Left ventricle myocardium inferior (tissue), 1 donor: ENCODE measurements around the gene RNU6-9. TPM values are rescaled to one million over a fixed set of nuclear protein-coding genes. Genes with fewer than 3 reads are reported as not detected.
A peak's percentile ranks its signal among the peaks of the same experiment; 100 is the strongest.

ENCODE experiments used
- DNase-seq: peaks from one replicate; pipeline ENCODE4 v3.0.0-alpha.2; 2020
- H3K27ac ChIP-seq: fragments of 200-600 bp; replicated peaks from 2 replicates; pipeline ENCODE4 v1.8.0; 2021
- H3K27me3 ChIP-seq: fragments of 200-600 bp; 2 replicates; pipeline ENCODE4 v1.8.0; 2021; ENCODE audit warnings: low read depth
- H3K36me3 ChIP-seq: fragments of 200-600 bp; 2 replicates; pipeline ENCODE4 v1.8.0; 2021
- H3K4me1 ChIP-seq: fragments of 200-600 bp; 2 replicates; pipeline ENCODE4 v1.8.0; 2021
- H3K4me3 ChIP-seq: fragments of 200-600 bp; 2 replicates; pipeline ENCODE4 v1.8.0; 2021; ENCODE audit warnings: mild to moderate bottlenecking, moderate library complexity
- H3K9me3 ChIP-seq: fragments of 200-600 bp; replicated peaks from 2 replicates; pipeline ENCODE4 v1.8.0; 2021
- intact Hi-C: fragments of 100-400 bp; cut with micrococcal nuclease; formaldehyde crosslinking; loops from one replicate; pipeline ENCODE4 v1.11.0; 2022
- total RNA-seq: library from RNA; stranded (reverse); fragmentation: NEBNext Ultra II Directional; extraction: Animal tissue kit (Norgen Biotek cat#: 25700); gene quantifications from one replicate; pipeline ENCODE4 v1.2.1, GENCODE V29; 2021
- TF ChIP-seq, protein P1 (sequence below): fragments of 200-600 bp; IDR thresholded peaks from 2 replicates; pipeline ENCODE4 v1.8.0; 2021; ENCODE audit warnings: antibody characterized with exemption, mild to moderate bottlenecking, borderline replicate concordance
- donor health status: DM: no; HTN: yes; CAD: no; lungs with severe emphysema.

The RNU6-9 gene
- total RNA-seq, 1 donor from 2014 or later: not detected

DNA sequence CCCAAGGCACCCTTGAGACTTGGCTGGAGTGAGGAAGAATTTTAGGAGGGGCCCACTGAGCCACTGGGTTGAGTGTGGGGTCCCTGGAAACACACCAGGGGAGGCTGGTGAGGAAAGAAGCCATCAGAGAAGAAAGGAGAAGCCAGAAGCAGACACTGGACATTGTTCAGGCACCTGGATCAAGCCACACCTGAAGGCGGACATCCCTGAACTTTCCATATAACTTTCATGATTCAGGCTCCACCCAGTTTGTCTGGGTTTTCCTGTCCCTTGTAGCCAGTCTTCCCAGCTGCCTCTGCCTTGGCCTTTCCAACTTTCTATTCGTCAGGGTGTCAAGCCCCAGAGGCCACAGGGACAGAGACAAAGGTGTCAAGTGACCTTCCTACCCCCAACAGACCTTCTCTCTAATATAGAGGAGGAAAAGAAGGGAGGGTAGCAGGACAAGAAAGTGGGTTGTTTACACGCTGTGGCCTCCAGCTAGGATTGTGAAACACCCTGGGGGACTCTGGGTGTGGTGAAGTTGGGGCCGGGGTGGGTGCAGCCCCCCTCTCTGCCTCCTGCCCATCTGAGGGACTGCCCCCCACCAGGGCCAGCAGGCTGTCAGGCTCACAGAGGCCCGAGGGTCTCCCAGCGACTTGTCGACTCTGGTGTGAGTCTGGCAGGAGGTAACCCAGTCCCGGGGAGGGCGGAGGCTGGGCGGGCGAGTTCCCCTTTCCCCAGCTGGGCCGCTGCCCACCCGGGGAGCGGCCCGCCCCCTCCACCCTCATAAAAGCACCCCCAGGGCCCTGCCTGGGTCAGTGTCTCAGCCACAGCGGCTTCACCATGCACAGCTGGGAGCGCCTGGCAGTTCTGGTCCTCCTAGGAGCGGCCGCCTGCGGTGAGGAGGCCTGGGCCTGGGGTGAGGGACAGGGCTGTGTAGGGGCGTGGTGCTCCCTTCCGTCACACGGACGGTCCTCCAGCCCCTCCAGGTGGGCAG lies 34.1 kb upstream of the RNU6-9 start, which contains the start of gene CFD:
Gene CFD (plus strand): TSS at position 797 of the 976 bp plus-strand sequence. CDS start 26 bp downstream, at position 823.
- Histone ChIP-seq H3K4me1 (peaks cover 31% of the 10 kb centered on the region), H3K36me3 (no peaks in the 10 kb centered on the region), H3K4me3 (peak within 1 kb of the TSS; percentile 65), H3K9me3 (no peaks in the 10 kb centered on the region), H3K27ac (peak within 1 kb of the TSS; percentile 87), H3K27me3 (peaks cover 70% of the 10 kb centered on the region)
- TF ChIP-seq, protein P1, sequence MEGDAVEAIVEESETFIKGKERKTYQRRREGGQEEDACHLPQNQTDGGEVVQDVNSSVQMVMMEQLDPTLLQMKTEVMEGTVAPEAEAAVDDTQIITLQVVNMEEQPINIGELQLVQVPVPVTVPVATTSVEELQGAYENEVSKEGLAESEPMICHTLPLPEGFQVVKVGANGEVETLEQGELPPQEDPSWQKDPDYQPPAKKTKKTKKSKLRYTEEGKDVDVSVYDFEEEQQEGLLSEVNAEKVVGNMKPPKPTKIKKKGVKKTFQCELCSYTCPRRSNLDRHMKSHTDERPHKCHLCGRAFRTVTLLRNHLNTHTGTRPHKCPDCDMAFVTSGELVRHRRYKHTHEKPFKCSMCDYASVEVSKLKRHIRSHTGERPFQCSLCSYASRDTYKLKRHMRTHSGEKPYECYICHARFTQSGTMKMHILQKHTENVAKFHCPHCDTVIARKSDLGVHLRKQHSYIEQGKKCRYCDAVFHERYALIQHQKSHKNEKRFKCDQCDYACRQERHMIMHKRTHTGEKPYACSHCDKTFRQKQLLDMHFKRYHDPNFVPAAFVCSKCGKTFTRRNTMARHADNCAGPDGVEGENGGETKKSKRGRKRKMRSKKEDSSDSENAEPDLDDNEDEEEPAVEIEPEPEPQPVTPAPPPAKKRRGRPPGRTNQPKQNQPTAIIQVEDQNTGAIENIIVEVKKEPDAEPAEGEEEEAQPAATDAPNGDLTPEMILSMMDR: no peak
- DNase-seq: peak; percentile 79
- intact Hi-C loops: no loop called here

DNA sequence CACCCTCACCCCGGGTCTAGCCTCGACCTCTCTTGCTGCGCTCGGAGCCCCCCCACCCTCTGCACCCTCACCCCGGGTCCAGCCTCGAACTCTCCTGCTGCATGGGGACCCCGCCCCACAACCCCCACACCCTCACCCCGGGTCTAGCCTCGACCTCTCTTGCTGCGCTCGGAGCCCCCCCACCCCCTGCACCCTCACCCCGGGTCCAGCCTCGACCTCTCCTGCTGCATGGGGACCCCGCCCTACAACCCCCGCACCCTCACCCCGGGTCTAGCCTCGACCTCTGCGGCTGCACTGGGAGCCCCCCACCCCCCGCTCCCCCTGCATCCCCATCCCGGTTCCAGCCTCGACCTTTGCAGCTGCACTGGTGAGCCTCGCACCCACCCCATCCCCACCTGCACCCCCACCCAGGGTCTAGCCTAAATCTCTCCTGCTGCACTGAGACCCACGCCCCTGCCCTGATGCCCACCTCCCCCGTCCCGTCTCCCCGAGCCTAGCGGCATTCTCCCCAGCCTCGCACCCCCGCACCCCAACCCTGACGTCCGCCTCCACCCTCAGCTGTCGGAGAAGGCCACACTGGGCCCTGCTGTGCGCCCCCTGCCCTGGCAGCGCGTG lies 32.0 kb upstream of the RNU6-9 start:
- TF ChIP-seq, protein P1: no peak
- Histone ChIP-seq H3K36me3 (no peaks in the 10 kb centered on the region), H3K27me3 (peaks cover 52% of the 10 kb centered on the region), H3K4me1 (peaks cover 32% of the 10 kb centered on the region), H3K9me3 (no peaks in the 10 kb centered on the region), H3K27ac (no peak overlapping the region), H3K4me3 (peak overlapping the region; percentile 65)
- no peak for DNase-seq
- intact Hi-C loops: no loop called here

DNA sequence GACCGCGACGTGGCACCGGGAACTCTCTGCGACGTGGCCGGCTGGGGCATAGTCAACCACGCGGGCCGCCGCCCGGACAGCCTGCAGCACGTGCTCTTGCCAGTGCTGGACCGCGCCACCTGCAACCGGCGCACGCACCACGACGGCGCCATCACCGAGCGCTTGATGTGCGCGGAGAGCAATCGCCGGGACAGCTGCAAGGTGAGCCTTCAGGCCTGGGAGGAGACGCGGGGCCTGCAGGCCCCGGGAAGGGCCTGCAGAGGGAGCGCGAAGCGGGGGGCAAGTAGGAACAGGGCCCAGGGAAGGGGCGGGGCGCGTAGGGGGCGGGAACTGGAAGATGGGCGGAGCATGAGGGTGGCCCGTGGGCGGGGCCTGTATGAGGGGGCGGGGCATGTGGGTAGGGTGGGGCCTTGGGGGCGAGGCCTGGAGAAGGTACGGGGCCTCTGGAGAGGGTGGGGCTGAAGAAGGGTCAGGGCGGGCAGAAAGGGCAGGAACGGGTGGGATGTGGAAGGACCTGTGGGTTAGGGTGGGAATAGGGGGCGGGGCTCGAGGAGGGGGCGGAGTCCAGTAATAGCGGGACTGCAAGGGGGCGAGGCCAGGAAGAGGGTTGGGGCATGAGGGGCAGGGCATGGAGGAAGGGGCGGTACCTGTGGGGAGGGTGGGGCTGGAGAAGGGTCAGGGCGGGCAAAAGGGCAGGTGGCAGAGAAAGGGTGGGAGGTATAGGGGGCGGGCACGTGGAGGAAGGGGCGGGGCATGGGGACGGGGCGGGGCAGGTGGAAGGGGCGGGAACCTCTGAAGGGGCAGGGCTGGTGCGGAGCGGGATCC lies 31.3 kb upstream of the RNU6-9 start:
- TF ChIP-seq, protein P1: no peak
- DNase-seq: no peak
- H3K36me3 ChIP-seq: no peaks in the 10 kb centered on the region
- no peak overlapping the region for H3K27ac ChIP-seq
- H3K4me1 ChIP-seq: peaks cover 32% of the 10 kb centered on the region
- peak overlapping the region; percentile 65 for H3K4me3 ChIP-seq
- peaks cover 52% of the 10 kb centered on the region for H3K27me3 ChIP-seq
- no peaks in the 10 kb centered on the region for H3K9me3 ChIP-seq
- intact Hi-C loops: no loop called here

DNA sequence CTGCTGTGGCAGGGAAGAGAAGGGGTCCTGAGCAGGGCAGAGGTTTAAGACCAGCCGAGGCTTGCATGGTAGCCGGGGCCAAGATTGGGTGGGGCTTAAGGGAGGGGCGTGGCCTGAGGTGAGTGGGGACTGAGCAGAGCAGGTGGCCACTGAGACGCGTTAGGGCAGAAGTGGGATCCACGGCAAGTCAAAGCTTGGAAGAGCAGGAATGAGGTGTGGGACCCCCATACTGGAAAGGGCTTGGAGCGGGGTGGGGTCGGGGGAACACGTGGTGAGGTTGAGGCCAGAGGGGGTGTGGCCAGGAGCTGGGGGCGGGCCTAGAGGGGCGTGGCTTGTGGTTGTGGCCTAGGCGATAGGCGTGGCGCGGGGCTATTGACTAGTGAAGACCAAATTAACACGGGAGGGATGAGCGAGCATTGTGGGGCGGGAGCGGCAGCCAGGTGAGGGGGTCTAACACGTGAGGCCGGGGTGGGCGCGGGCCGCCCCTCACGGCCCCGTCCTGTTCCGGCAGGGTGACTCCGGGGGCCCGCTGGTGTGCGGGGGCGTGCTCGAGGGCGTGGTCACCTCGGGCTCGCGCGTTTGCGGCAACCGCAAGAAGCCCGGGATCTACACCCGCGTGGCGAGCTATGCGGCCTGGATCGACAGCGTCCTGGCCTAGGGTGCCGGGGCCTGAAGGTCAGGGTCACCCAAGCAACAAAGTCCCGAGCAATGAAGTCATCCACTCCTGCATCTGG lies 30.5 kb upstream of the RNU6-9 start:
- Histone ChIP-seq H3K4me1 (peaks cover 35% of the 10 kb centered on the region), H3K36me3 (peaks cover 2% of the 10 kb centered on the region), H3K4me3 (peak overlapping the region; percentile 65), H3K27ac (no peak overlapping the region), H3K27me3 (peaks cover 47% of the 10 kb centered on the region), H3K9me3 (no peaks in the 10 kb centered on the region)
- TF ChIP-seq, protein P1: no peak
- intact Hi-C loops: no loop called here
- DNase-seq: no peak

DNA sequence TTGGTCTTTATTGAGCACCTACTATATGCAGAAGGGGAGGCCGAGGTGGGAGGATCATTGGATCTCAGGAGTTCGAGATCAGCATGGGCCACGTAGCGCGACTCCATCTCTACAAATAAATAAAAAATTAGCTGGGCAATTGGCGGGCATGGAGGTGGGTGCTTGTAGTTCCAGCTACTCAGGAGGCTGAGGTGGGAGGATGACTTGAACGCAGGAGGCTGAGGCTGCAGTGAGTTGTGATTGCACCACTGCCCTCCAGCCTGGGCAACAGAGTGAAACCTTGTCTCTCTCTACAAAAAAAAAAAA lies 30.0 kb upstream of the RNU6-9 start:
- H3K27ac ChIP-seq: peak overlapping the region; percentile 30
- peaks cover 42% of the 10 kb centered on the region for H3K27me3 ChIP-seq
- intact Hi-C loops: no loop called here
- DNase-seq: no peak
- H3K4me1 ChIP-seq: peaks cover 40% of the 10 kb centered on the region
- H3K9me3 ChIP-seq: no peaks in the 10 kb centered on the region
- H3K4me3 ChIP-seq: peak overlapping the region; percentile 25
- TF ChIP-seq, protein P1: no peak
- H3K36me3 ChIP-seq: peaks cover 8% of the 10 kb centered on the region
